Activated naive CD8-positive, alpha-beta T cell (primary cell): Measurements from ENCODE around the gene C17orf78.
"Not testable (repeated sequence)": the region's sequence is repeated elsewhere in the genome, so short reads cannot be mapped to it uniquely, and the experiment has no call there.

ENCODE experiments used
- H3K27ac Mint-ChIP-seq: one replicate; pipeline ENCODE4 v1.8.0; 2021; ENCODE audit warnings: mixed read lengths
- H3K27me3 Mint-ChIP-seq: one replicate; pipeline ENCODE4 v1.8.0; 2021; ENCODE audit warnings: mixed read lengths
- H3K36me3 Mint-ChIP-seq: one replicate; pipeline ENCODE4 v1.8.0; 2021; ENCODE audit warnings: mixed read lengths
- H3K4me1 Mint-ChIP-seq: one replicate; pipeline ENCODE4 v1.8.0; 2021; ENCODE audit warnings: low read depth, mixed read lengths
- H3K4me3 Mint-ChIP-seq: one replicate; pipeline ENCODE4 v1.8.0; 2021; ENCODE audit warnings: mild to moderate bottlenecking, mixed read lengths
- H3K9me3 Mint-ChIP-seq: one replicate; pipeline ENCODE4 v1.8.0; 2021; ENCODE audit warnings: low read depth, mixed read lengths

The C17orf78 gene

DNA sequence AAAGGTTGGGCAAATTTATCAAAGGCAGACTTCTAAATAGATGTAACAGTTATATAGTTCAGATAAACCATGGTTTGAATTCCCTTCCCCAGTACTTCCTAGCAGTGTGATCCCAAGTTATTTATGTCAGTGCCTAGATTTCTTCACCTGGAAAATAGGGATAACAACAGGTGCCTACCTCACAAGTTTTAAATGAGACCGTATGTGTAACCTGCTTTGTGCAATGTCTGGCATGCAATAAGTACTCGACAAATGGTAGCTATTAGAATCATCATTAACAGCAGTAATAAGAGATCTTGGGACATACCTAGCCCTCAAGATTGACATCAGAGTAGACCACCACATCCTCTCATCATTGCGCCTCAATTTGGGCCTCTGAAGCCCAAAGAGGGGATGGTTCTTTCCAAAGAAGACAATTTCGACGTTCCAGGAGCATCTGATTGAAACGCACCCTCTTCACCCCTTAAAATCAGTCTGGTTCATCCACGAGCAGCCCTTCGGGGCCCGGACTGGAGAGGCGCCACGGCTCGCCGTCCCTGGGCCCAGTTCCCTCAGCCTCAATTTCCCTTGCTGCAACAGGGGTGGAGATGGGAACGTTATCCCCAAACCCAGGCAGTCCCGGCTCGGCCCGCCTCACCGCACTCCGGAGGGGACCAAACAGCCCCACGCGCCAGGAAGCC is 30.3 kb downstream of the C17orf78 start:
- Mint-ChIP-seq H3K27ac (peak overlapping the region; percentile 97), H3K36me3 (peaks cover 6% of the 10 kb centered on the region), H3K4me3 (peak overlapping the region; percentile 99), H3K4me1 (peaks cover 44% of the 10 kb centered on the region), H3K9me3 (no peaks in the 10 kb centered on the region), H3K27me3 (no peaks in the 10 kb centered on the region)

DNA sequence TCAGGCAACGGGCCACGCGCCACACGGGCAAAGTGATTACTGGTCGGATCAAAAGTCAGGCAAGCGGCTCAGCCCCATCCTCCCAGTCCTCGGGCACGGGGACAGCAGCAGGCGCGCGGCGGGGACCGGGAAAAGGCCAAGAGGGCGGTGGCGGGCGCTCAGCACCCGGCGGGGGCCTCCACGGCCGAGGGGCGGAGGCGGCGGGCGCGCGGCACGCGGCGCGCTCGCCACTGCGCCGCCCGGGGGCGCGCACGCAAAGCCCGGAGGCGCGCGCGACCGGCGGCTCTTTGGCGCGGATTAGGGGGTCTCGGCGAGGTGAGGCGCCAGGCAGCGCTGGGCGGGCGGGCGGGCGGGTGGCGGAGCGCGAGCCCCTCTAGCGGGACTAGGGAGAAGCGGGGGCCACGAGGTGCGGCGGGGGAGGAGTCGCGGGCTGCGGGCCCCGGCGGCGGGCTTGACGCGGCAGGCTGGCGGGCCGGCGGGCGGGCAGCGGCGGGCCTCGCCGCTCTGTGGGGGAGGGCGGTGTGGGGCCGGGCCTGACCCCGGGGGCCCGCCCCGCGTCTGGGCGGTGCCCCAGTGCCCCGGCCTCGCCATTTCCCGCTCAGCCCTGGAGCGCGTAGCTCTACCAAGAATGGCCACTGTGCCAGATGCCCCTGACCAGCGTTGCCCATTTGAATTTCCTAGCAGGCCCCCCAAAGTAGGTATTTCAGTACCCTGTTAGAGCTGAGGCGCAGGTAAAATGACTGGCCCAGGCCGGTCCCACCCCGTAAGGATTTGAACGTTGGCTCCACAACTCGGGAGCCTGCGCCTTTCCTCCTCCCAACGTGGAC is 31.1 kb downstream of the C17orf78 start, which contains the start of the genes ACACA and TADA2A:
ACACA (minus strand) TSS at position 202 of the 827 bp plus-strand sequence. CDS start 537 bp downstream, outside the sequence.
TADA2A (plus strand) TSS at position 252 of the 827 bp plus-strand sequence. CDS start 4,480 bp downstream, outside the sequence.
- peak within 1 kb of the TSS; percentile 98 for H3K27ac Mint-ChIP-seq
- peaks cover 44% of the 10 kb centered on the region for H3K4me1 Mint-ChIP-seq
- H3K9me3 Mint-ChIP-seq = no peaks in the 10 kb centered on the region
- peaks cover 7% of the 10 kb centered on the region for H3K36me3 Mint-ChIP-seq
- H3K4me3 Mint-ChIP-seq = peak within 1 kb of the TSS; percentile 99
- H3K27me3 Mint-ChIP-seq = no peaks in the 10 kb centered on the region

DNA sequence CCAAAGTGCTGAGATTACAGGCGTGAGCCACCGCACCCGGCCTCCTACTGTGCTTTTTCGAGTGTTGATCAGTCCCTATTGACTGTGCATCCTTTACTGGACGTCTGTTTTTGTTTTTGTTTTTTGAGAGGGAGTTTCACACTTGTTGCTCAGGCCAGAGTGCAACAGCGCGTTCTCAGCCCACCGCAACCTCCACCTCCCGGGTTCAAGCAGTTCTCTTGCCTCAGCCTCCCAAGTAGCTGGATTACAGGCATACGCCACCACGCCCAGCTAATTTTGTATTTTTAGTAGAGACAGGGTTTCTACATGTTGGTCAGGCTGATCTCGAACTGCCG is 32.3 kb downstream of the C17orf78 start:
- Mint-ChIP-seq H3K4me3 (peak overlapping the region; percentile 97), H3K27ac (peak overlapping the region; percentile 98), H3K4me1 (peaks cover 40% of the 10 kb centered on the region)
- not testable (repeated sequence) for H3K27me3 Mint-ChIP-seq, H3K36me3 Mint-ChIP-seq, H3K9me3 Mint-ChIP-seq

DNA sequence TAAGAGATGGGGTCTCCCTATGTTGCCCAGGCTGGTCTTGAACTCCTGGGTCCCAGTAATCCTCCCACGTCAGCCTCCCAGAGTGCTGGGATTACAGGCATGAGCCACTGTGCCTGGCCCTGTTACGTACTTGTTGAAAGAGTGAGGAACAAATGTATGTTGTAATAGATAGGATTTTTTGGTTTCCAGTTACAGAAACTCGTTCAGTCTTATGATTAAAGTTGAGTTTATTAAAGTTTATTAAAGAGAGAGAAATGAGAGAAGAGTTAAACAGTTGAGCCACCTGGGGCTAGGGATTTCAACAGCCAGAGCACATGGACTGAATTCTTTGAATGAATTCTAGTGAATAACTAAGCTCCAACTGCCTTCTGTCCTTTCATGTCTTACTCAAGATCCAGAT is 34.6 kb downstream of the C17orf78 start:
- no peak overlapping the region for H3K4me3 Mint-ChIP-seq
- peaks cover 33% of the 10 kb centered on the region for H3K4me1 Mint-ChIP-seq
- H3K36me3 Mint-ChIP-seq = peaks cover 14% of the 10 kb centered on the region
- no peak overlapping the region for H3K27ac Mint-ChIP-seq
- no peaks in the 10 kb centered on the region for H3K27me3 Mint-ChIP-seq
- H3K9me3 Mint-ChIP-seq = no peaks in the 10 kb centered on the region

DNA sequence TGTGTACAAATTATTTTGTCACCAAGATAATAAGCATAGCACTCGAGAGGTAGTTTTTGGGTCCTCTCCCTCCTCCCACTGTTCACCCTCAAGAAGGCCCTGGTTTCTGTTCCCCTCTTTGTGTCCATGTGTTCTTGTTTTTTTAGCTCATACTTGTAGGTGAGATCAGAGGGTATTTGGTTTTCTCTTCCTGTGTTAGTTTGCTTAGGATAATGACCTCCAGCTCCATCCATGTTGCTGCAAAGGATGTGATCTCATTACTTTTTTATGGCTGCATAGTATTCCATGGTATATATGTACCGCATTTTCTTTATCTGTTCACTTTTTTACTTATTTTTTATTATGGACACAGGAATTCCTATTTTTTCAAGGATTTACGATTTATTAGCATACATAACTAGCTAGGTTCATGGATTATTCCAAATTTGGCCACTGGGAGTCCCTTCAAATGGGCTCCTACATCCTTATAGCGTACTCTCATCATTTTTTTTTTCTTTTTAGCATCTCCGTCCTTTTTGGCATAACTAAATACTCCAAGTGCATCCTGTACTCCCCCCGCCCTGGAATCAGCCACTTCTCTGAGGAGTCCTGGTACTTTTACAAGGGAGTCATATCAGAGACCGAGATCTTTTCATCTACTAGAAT is 38.2 kb downstream of the C17orf78 start:
- Mint-ChIP-seq H3K27me3 (no peaks in the 10 kb centered on the region), H3K36me3 (peaks cover 14% of the 10 kb centered on the region), H3K4me1 (peaks cover 14% of the 10 kb centered on the region), H3K9me3 (no peaks in the 10 kb centered on the region), H3K4me3 (no peak overlapping the region), H3K27ac (no peak overlapping the region)

DNA sequence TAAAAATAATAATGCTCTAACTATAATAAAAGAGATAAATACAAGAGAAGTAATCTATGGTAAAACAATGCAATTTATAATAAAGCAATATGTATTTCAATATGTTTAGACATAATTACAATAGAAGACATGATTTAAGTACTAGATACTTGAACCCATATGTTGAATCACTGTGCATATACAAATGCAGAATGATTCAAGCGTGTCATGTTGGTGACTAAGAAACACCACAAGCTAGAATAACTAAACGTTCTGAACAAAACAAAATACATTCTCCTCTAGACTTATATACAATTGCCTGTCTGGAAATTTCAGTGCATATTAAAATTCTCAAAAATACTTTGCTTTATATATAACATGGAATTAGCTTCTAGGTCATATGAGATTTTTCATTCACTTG is 42.1 kb downstream of the C17orf78 start:
- H3K4me3 Mint-ChIP-seq = no peak overlapping the region
- no peaks in the 10 kb centered on the region for H3K9me3 Mint-ChIP-seq
- H3K4me1 Mint-ChIP-seq = peaks cover 12% of the 10 kb centered on the region
- H3K27me3 Mint-ChIP-seq = no peaks in the 10 kb centered on the region
- H3K27ac Mint-ChIP-seq = no peak overlapping the region
- peaks cover 13% of the 10 kb centered on the region for H3K36me3 Mint-ChIP-seq

DNA sequence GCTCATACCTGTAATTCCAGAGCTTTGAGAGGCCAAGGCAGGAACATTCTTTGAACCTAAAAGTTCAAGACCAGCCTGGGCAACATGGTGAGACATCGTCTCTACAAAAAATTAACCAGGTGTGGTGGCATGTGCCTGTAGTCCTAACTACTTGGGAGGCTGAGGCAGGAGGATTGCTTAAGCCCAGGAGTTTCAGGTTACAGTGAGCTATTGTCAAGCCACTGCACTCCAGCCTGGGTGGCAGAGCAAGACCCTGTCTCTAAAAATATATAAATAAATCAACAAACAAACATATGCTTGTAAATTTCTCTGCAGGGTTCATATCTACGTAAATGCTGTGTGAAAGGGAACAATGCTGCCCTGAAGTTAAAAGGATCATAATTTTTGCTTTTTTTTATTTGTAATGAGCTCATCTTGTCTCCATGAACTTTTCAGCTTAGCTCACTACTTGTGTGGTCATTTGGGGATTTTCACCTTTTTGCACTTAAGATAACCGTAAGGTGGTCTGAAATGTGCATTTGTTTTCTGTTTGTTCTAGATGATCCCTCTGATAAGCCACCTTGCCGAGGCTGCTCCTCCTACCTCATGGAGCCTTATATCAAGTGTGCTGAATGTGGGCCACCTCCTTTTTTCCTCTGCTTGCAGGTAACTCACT is 47.3 kb downstream of the C17orf78 start:
- Mint-ChIP-seq H3K4me3 (no peak overlapping the region), H3K27ac (no peak overlapping the region), H3K9me3 (no peaks in the 10 kb centered on the region), H3K4me1 (peaks cover 2% of the 10 kb centered on the region), H3K36me3 (peaks cover 8% of the 10 kb centered on the region), H3K27me3 (no peaks in the 10 kb centered on the region)

DNA sequence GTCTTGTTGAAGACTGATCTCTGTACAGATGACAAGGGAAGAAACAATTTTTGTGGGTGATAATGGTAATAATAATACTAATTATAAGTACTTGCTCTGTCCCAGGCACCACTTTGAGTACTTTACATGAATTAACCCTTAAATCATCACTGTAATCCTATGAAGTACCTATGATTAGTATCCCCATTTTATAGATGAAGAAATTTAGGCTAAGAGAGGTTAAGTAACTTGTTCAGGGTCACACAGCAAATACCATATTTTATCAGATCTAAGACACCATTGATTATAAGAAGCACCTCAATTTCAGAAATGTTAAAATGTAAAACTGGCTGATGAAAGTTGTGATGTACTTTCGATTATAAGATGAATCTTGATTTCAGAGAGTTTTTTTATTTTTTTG is 49.5 kb downstream of the C17orf78 start:
- H3K36me3 Mint-ChIP-seq = peaks cover 8% of the 10 kb centered on the region
- no peaks in the 10 kb centered on the region for H3K27me3 Mint-ChIP-seq
- H3K4me3 Mint-ChIP-seq = no peak overlapping the region
- no peak overlapping the region for H3K27ac Mint-ChIP-seq
- H3K4me1 Mint-ChIP-seq = peaks cover 14% of the 10 kb centered on the region
- no peaks in the 10 kb centered on the region for H3K9me3 Mint-ChIP-seq

DNA sequence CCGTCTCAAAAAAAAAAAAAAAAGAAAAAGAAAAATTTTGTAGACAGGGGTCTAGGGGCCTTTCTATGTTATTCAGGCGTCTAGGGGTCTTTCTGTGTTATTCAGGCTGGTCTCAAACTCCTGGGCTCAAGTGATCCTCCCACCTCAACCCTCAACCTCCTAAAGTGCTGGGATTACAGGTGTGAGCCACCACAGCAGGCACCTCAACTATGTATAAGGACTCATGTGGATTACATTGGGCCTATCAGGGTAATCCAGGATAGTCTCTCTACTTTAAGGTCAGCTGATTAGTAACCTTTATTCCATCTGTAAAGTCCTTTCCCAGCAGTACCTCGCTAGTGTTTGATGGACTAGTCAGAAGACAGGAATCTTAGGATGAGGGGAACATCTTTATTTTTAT is 53.3 kb downstream of the C17orf78 start:
- Mint-ChIP-seq H3K27me3 (no peaks in the 10 kb centered on the region), H3K27ac (no peak overlapping the region), H3K9me3 (no peaks in the 10 kb centered on the region), H3K4me1 (peaks cover 24% of the 10 kb centered on the region), H3K4me3 (no peak overlapping the region), H3K36me3 (peaks cover 12% of the 10 kb centered on the region)

DNA sequence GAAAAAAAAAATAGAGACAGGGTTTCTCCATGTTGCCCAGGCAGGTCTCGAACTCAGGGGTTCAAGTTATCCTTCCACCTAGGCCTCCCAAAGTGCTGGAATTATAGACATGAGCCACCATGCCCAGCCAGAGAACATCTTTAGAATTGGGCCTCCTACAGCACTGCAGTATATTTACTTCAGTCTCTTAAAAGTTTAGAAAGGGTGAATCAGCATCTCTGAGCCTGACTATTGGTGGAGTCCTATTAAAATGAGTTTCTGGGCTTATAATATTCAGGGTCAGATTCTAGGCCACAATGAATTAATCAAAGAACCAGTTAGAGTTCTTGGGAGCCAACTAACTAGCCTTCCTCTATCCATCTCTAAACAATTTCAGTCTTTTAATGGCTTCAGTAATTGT is 53.7 kb downstream of the C17orf78 start:
- no peaks in the 10 kb centered on the region for H3K27me3 Mint-ChIP-seq
- no peaks in the 10 kb centered on the region for H3K9me3 Mint-ChIP-seq
- peak overlapping the region; percentile 51 for H3K4me3 Mint-ChIP-seq
- H3K4me1 Mint-ChIP-seq = peaks cover 24% of the 10 kb centered on the region
- peaks cover 13% of the 10 kb centered on the region for H3K36me3 Mint-ChIP-seq
- H3K27ac Mint-ChIP-seq = peak overlapping the region; percentile 86

DNA sequence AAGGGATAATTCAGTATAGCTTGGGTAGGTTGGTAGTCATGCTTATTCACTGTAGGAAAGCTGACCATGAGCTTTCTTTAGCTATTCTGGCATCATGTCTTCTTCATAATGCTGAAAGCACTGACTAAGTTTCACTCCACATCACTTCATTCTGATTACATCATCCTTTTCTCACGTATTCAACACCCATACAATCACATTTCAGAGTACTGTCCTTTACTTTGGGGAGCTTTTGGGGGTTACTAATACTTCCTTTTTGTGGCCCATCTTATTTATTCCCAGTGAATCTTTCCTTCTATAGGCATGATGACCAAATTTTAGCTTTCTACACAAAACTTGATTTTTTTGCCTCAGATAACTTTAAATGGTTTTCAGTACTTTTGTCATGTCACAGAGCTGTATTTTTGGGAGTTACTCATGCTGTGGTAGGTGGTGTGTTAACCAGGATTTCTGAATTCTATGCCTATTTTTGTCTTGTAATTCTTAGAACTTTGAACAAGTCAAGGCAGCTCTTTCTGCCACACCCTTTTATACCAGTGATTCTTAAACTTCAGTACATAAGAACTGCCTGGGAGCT is 54.4 kb downstream of the C17orf78 start:
- Mint-ChIP-seq H3K36me3 (peaks cover 12% of the 10 kb centered on the region), H3K4me3 (peak overlapping the region; percentile 51), H3K4me1 (peaks cover 24% of the 10 kb centered on the region), H3K27ac (peak overlapping the region; percentile 86), H3K27me3 (no peaks in the 10 kb centered on the region), H3K9me3 (no peaks in the 10 kb centered on the region)

DNA sequence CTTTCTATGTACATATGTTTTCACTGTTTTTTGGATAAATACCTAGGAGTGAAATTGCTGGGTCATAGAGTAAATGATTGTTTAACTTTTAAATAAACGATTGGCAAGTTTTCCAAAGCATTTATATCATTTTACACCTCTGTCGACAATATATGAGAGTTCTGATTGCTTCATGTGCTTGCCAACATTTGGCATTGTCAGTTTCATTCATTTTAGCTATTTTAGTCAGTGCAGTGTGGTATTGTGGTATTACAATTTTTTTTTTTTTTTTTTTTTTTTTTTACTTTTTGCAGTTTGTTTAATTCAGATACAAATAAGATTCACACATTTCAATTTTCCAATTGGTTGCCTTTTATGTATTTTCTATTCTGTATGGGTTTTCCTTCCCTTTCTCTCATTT is 56.9 kb downstream of the C17orf78 start:
- Mint-ChIP-seq H3K27ac (no peak overlapping the region), H3K36me3 (peaks cover 8% of the 10 kb centered on the region), H3K4me3 (no peak overlapping the region), H3K27me3 (no peaks in the 10 kb centered on the region), H3K9me3 (no peaks in the 10 kb centered on the region), H3K4me1 (peaks cover 25% of the 10 kb centered on the region)

DNA sequence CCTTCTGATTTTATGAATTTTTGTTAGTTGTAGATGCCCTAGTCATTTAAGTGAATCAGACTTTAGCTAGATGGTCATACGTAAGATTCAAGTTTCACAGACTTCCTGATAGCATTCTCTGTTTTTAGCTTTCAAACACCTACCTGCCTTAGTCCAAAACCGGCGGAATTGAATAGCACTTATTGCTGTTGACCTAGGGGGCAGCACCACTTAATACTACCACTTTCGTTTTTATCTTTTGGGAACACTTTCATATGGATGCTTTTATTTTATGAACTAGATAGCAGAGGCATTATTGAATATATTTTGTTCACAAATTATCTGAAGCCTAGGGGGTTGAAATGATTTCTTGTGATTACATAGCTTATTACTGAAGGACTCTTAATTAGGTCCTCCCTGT is 62.4 kb downstream of the C17orf78 start:
- Mint-ChIP-seq H3K4me1 (peaks cover 4% of the 10 kb centered on the region), H3K27ac (no peak overlapping the region), H3K9me3 (no peaks in the 10 kb centered on the region), H3K36me3 (peaks cover 16% of the 10 kb centered on the region), H3K4me3 (no peak overlapping the region), H3K27me3 (no peaks in the 10 kb centered on the region)

DNA sequence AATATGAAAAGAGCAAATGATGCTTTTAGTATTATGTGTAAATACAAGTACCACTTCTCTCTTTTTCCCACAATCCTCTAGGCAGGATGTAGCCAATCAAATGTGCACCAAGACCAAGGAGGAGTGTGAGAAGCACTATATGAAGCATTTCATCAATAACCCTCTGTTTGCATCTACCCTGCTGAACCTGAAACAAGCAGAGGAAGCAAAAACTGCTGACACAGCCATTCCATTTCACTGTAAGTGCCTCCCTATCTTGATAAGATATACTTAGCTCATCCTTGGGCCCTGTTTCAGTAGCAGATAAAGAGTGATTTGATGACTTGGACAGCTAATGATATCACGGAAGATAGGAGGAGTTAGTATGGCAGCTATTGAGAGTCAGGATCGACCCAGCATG is 64.6 kb downstream of the C17orf78 start:
- H3K27me3 Mint-ChIP-seq = no peaks in the 10 kb centered on the region
- H3K9me3 Mint-ChIP-seq = no peaks in the 10 kb centered on the region
- H3K4me3 Mint-ChIP-seq = no peak overlapping the region
- H3K27ac Mint-ChIP-seq = no peak overlapping the region
- H3K4me1 Mint-ChIP-seq = peaks cover 4% of the 10 kb centered on the region
- peaks cover 19% of the 10 kb centered on the region for H3K36me3 Mint-ChIP-seq
